Body of pancreas (tissue), 4 donors: Measurements from ENCODE around the gene VIT. TPM values are rescaled to one million over a fixed set of nuclear protein-coding genes. Genes with fewer than 3 reads are reported as not detected.

ENCODE experiments used
- ATAC-seq: fragments of 150-250 bp; one replicate; pipeline ENCODE4 v1.9.1; 2016
- DNase-seq, 4 donors: peaks; one replicate each; pipeline ENCODE4 v3.0.0-alpha.2; 2019
- H3K27ac ChIP-seq, 4 donors: fragments of 200-600 bp; sonication (generic); 1 replicate in 3 of 4; 2 replicates in 1 of 4; pipeline versions ENCODE4 v1.5.1 to v1.6.1; 2016 to 2019; ENCODE audit warnings: mild to moderate bottlenecking in 1 of 4, mixed read lengths in 1 of 4, moderate library complexity in 1 of 4
- H3K27me3 ChIP-seq, 2 donors: fragments of 200-600 bp; sonication (generic); one replicate each; pipeline ENCODE4 v1.6.0; 2016; ENCODE audit warnings: mild to moderate bottlenecking in 1 of 2
- H3K36me3 ChIP-seq, 2 donors: fragments of 200-600 bp; sonication (generic); replicated peaks in 1 of 2; 2 replicates each; pipeline ENCODE4 v1.5.1; 2016; ENCODE audit warnings: low read depth in 2 of 2; ENCODE audit not compliant: insufficient read depth in 1 of 2
- H3K4me1 ChIP-seq: fragments of 200-600 bp; sonication (generic); one replicate; pipeline ENCODE4 v1.6.0; 2016
- H3K4me3 ChIP-seq, 2 donors: fragments of 200-600 bp; sonication (generic); 1 replicate in 1 of 2; 2 replicates in 1 of 2; pipeline ENCODE4 v1.5.1; 2016 to 2019
- H3K9me3 ChIP-seq, 3 donors: fragments of 200-600 bp; sonication (generic); 1 replicate in 2 of 3; 2 replicates in 1 of 3; pipeline ENCODE4 v1.5.1; 2016
- CTCF ChIP-seq, 7 experiments: fragments of 450-650 bp in 4 of 7; fragments of 200-600 bp in 3 of 7; sonication (generic) in 3 of 7; IDR thresholded peaks; one replicate each; pipeline ENCODE4 v1.5.1; 2016 to 2019; ENCODE audit warnings: antibody characterized with exemption in 7 of 7
- POLR2A ChIP-seq, 3 donors: fragments of 450-650 bp; IDR thresholded peaks; one replicate each; pipeline ENCODE4 v1.6.1; 2016; ENCODE audit warnings: antibody characterized with exemption in 3 of 3, mild to moderate bottlenecking in 2 of 3
- WGBS, 2 donors: methylation state at CpG; one replicate each; pipeline ENCODE4 v1.1.5; 2017; 5-methylcytosine and 5-hydroxymethylcytosine counted together
- intact Hi-C: fragments of 100-400 bp; cut with DNase I; formaldehyde crosslinking; loops from one replicate; pipeline ENCODE4 v1.15.1; 2023
- total RNA-seq, 2 donors: library from RNA; depleted of rRNA; stranded (reverse); fragments of >200 nt; gene quantifications; one replicate each; pipeline ENCODE4 v1.1.0, GENCODE V29; 2016

VIT gene
- total RNA-seq, 2 donors from 2014 or later = 0.99 to 2.6 TPM

- intact Hi-C loops = no loop called here
- H3K4me3 ChIP-seq = no peak overlapping the region
- 72 to 85% methylated on average over 5 of the region's 5 CpGs for WGBS, 2 donors
- no peaks in the 10 kb centered on the region for H3K4me1 ChIP-seq
- H3K27me3 ChIP-seq = no peaks in the 10 kb centered on the region
- no peak for ATAC-seq
- no peak overlapping the region for H3K27ac ChIP-seq
- no peak for DNase-seq
- H3K36me3 ChIP-seq = no peaks in the 10 kb centered on the region
- H3K9me3 ChIP-seq = no peaks in the 10 kb centered on the region
- TF ChIP-seq POLR2A (IDR thresholded peaks at IDR 0.05) (no peak), CTCF (IDR thresholded peaks at IDR 0.05) (no peak)
These were observed 10.5 kb downstream of the VIT start for GRCh38 chr2:36707050-36707449.

- TF ChIP-seq CTCF (IDR thresholded peaks at IDR 0.05) = no peak
- TF ChIP-seq POLR2A (IDR thresholded peaks at IDR 0.05) = no peak
- no peaks in the 10 kb centered on the region for H3K36me3 ChIP-seq
- H3K9me3 ChIP-seq = no peaks in the 10 kb centered on the region
- WGBS, 2 donors = 62 to 70% methylated on average over 7 to 8 of the region's 8 CpGs
- H3K4me1 ChIP-seq = no peaks in the 10 kb centered on the region
- no peaks in the 10 kb centered on the region for H3K27me3 ChIP-seq
- H3K4me3 ChIP-seq = no peak overlapping the region
- ATAC-seq (no peak), DNase-seq (no peak)
- H3K27ac ChIP-seq = no peak overlapping the region
- intact Hi-C loops = no loop called here
These were observed 11.7 kb downstream of the VIT start for GRCh38 chr2:36708041-36708741.

- no peak for TF ChIP-seq CTCF (IDR thresholded peaks at IDR 0.05)
- TF ChIP-seq POLR2A (IDR thresholded peaks at IDR 0.05) = no peak
- Histone ChIP-seq H3K4me1 (no peaks in the 10 kb centered on the region), H3K4me3 (no peak overlapping the region), H3K36me3 (no peaks in the 10 kb centered on the region), H3K9me3 (no peaks in the 10 kb centered on the region), H3K27ac (no peak overlapping the region), H3K27me3 (no peaks in the 10 kb centered on the region)
- WGBS, 2 donors = 66 to 77% methylated on average over 2 of the region's 2 CpGs
- no peak for DNase-seq
- intact Hi-C loops = no loop called here
- ATAC-seq = no peak
These were observed 14.5 kb downstream of the VIT start for GRCh38 chr2:36710858-36711515.

GRCh38 chr2:36711741-36712314 is 15.3 kb downstream of the VIT start:
- H3K4me3 ChIP-seq = no peak overlapping the region
- H3K4me1 ChIP-seq = no peaks in the 10 kb centered on the region
- ATAC-seq (no peak), DNase-seq (no peak)
- H3K9me3 ChIP-seq = no peaks in the 10 kb centered on the region
- intact Hi-C loops = no loop called here
- TF ChIP-seq POLR2A (IDR thresholded peaks at IDR 0.05) (no peak), CTCF (IDR thresholded peaks at IDR 0.05) (no peak)
- no peaks in the 10 kb centered on the region for H3K36me3 ChIP-seq
- no peaks in the 10 kb centered on the region for H3K27me3 ChIP-seq
- 14 to 17% methylated on average over 5 of the region's 5 CpGs for WGBS, 2 donors
- H3K27ac ChIP-seq = no peak overlapping the region
